Spleen (tissue), 7 donors: ENCODE data around the gene SYNDIG1.

Source experiments
- CTCF ChIP-seq, 11 experiments: fragments of 200-600 bp in 7 of 11; fragments of 450-650 bp in 4 of 11; sonication (generic) in 4 of 11; IDR thresholded peaks in 8 of 11; conservative IDR thresholded peaks in 3 of 11; 1 replicate in 7 of 11; 2 replicates in 4 of 11; pipeline versions ENCODE4 v1.4.0 to v1.8.0; 2016 to 2021; ENCODE audit warnings: antibody characterized with exemption in 11 of 11, inconsistent platforms in 4 of 11, mild to moderate bottlenecking in 1 of 11
- POLR2A ChIP-seq, 3 donors: fragments of 450-650 bp; IDR thresholded peaks; one replicate each; pipeline ENCODE4 v1.5.1; 2017; ENCODE audit warnings: antibody characterized with exemption in 3 of 3, mild to moderate bottlenecking in 1 of 3
- donor health status: DM: no; HTN: no; CAD: no; lungs with moderate emphysema.
- donor health status: DM: no; HTN: no; CAD: no.
- donor health status: DM: no; HTN: no; CAD: no.

GRCh38 chr20:24632581-24632980, 163.2 kb downstream of the SYNDIG1 start:
- TF ChIP-seq POLR2A (IDR thresholded peaks at IDR 0.05) (no peak), CTCF (IDR thresholded peaks at IDR 0.05 in 8 of 11, conservative IDR thresholded peaks at IDR 0.05 in 3 of 11) (no peak)
